C4-2B (cell line): ENCODE results near the gene TMC2.
"Not testable (repeated sequence)": the region's sequence is repeated elsewhere in the genome, so short reads cannot be mapped to it uniquely, and the experiment has no call there.

ENCODE experiments used
- H3K27ac ChIP-seq: fragments of 450-650 bp; 2 replicates; pipeline ENCODE4 v1.5.1; 2017
- CTCF ChIP-seq: fragments of 450-650 bp; conservative IDR thresholded peaks from 2 replicates; pipeline ENCODE4 v1.5.1; 2017; ENCODE audit warnings: mild to moderate bottlenecking
- ZFX ChIP-seq: fragments of 450-650 bp; IDR thresholded peaks from 2 replicates; pipeline ENCODE4 v1.6.1; 2017

TMC2 gene

GRCh38 chr20:2673453-2673852, 137.1 kb downstream of the TMC2 start:
- TF ChIP-seq CTCF = no peak
- no peak for TF ChIP-seq ZFX
- H3K27ac ChIP-seq = no peak overlapping the region

GRCh38 chr20:2680046-2680445, 143.7 kb downstream of the TMC2 start:
- TF ChIP-seq ZFX = no peak
- no peak for TF ChIP-seq CTCF
- H3K27ac ChIP-seq = no peak overlapping the region

- H3K27ac ChIP-seq = not testable (repeated sequence)
Measured at GRCh38 chr20:2682040-2682439, 145.7 kb downstream of the TMC2 start.

- not testable (repeated sequence) for H3K27ac ChIP-seq
Measured at GRCh38 chr20:2684817-2685216, 148.4 kb downstream of the TMC2 start.

GRCh38 chr20:2687514-2687913, 151.1 kb downstream of the TMC2 start:
- no peak overlapping the region for H3K27ac ChIP-seq
- TF ChIP-seq CTCF (no peak), ZFX (no peak)

GRCh38 chr20:2688041-2688591, 151.7 kb downstream of the TMC2 start:
- TF ChIP-seq ZFX (no peak), CTCF (peak; percentile 73)
- no peak overlapping the region for H3K27ac ChIP-seq

GRCh38 chr20:2690213-2690612, 153.8 kb downstream of the TMC2 start:
- TF ChIP-seq ZFX (no peak), CTCF (no peak)
- no peak overlapping the region for H3K27ac ChIP-seq

GRCh38 chr20:2690718-2691117, 154.3 kb downstream of the TMC2 start:
- TF ChIP-seq ZFX (no peak), CTCF (no peak)
- H3K27ac ChIP-seq = no peak overlapping the region

GRCh38 chr20:2691127-2691526, 154.8 kb downstream of the TMC2 start:
- no peak for TF ChIP-seq CTCF
- TF ChIP-seq ZFX = no peak
- no peak overlapping the region for H3K27ac ChIP-seq
